PC-9 (cell line): Measurements from ENCODE around the gene ROBO2. TPM values are rescaled to one million over a fixed set of nuclear protein-coding genes. Genes with fewer than 3 reads are reported as not detected.

Source experiments
- BruUV-seq: library from RNA; stranded (reverse); fragments of 400-500 nt; replicated peaks from 2 replicates; lab custom pipeline; 2021; lab: Mats Ljungman, UMichigan
- CTCF ChIA-PET: fragments of 300-600 bp; sonication (Branson Sonifier 250); formaldehyde crosslinking; loops from one replicate; lab custom pipeline; 2022; ENCODE audit warnings: antibody characterized with exemption; lab: Charles Lee
- POLR2A ChIA-PET: fragments of 300-600 bp; sonication (Branson Sonifier 250); formaldehyde crosslinking; loops from one replicate; lab custom pipeline; 2022; ENCODE audit warnings: antibody characterized with exemption; ENCODE audit not compliant: unreplicated experiment; lab: Charles Lee
- DNase-seq, 2 experiments: peaks; one replicate each; pipeline versions ENCODE4 v3.0.0 to v3.0.0-alpha.2; 2015 to 2022; ENCODE audit warnings: mixed read lengths in 1 of 2
- H2AFZ ChIP-seq: fragments of 200-600 bp; sonication (generic); 2 replicates; pipeline ENCODE4 v1.8.1; 2017; ENCODE audit warnings: antibody characterized with exemption
- H3F3A ChIP-seq: fragments of 200-600 bp; sonication (generic); 2 replicates; pipeline ENCODE4 v1.8.1; 2017; ENCODE audit warnings: antibody characterized with exemption, mild to moderate bottlenecking, low read depth; ENCODE audit not compliant: insufficient read depth
- H3K27ac ChIP-seq: fragments of 200-600 bp; sonication (generic); 2 replicates; pipeline ENCODE4 v1.6.1; 2016; ENCODE audit warnings: mixed run types
- H3K27me3 ChIP-seq: fragments of 200-600 bp; sonication (generic); 2 replicates; pipeline ENCODE4 v1.6.1; 2016; ENCODE audit warnings: low read depth, mixed run types; ENCODE audit not compliant: insufficient read depth
- H3K36me3 ChIP-seq: fragments of 200-600 bp; sonication (generic); 2 replicates; pipeline ENCODE4 v1.6.1; 2016; ENCODE audit warnings: low read depth, mixed run types
- H3K4me1 ChIP-seq: fragments of 200-600 bp; sonication (generic); replicated peaks from 2 replicates; pipeline ENCODE4 v1.6.1; 2016; ENCODE audit warnings: mixed run types; ENCODE audit not compliant: insufficient read depth
- H3K4me2 ChIP-seq: fragments of 200-600 bp; sonication (generic); 2 replicates; pipeline ENCODE4 v1.6.1; 2017; ENCODE audit warnings: mixed run types
- H3K4me3 ChIP-seq: fragments of 200-600 bp; sonication (generic); 2 replicates; pipeline ENCODE4 v1.6.1; 2016; ENCODE audit warnings: mixed run types
- H3K79me2 ChIP-seq: fragments of 200-600 bp; sonication (generic); 2 replicates; pipeline ENCODE4 v1.6.1; 2017; ENCODE audit warnings: low read depth, mixed run types
- H3K9me2 ChIP-seq: fragments of 200-600 bp; sonication (generic); 2 replicates; pipeline ENCODE4 v1.8.1; 2017; ENCODE audit warnings: mild to moderate bottlenecking; ENCODE audit not compliant: insufficient read depth
- H3K9me3 ChIP-seq: fragments of 200-600 bp; sonication (generic); 2 replicates; pipeline ENCODE4 v1.8.1; 2016; ENCODE audit warnings: low read depth; ENCODE audit not compliant: insufficient read depth
- H4K20me1 ChIP-seq: fragments of 200-600 bp; sonication (generic); 2 replicates; pipeline ENCODE4 v1.8.1; 2017; ENCODE audit not compliant: insufficient read depth
- CTCF ChIP-seq: fragments of 200-600 bp; sonication (generic); conservative IDR thresholded peaks from 2 replicates; pipeline ENCODE4 v1.6.1; 2017; ENCODE audit warnings: mixed run types, antibody characterized with exemption, mild to moderate bottlenecking, moderate library complexity
- EZH2 ChIP-seq: fragments of 200-600 bp; sonication (generic); IDR thresholded peaks from 2 replicates; pipeline ENCODE4 v1.8.0; 2017; ENCODE audit warnings: antibody characterized with exemption, low read depth
- intact Hi-C: fragments of 100-400 bp; cut with micrococcal nuclease; formaldehyde crosslinking; loops from one replicate; pipeline ENCODE4 v1.10.0; 2022; ENCODE audit not compliant: unreplicated experiment
- total RNA-seq: library from RNA; stranded (reverse); gene quantifications from 2 replicates; pipeline ENCODE4 v1.2.3, GENCODE V29; 2021

The ROBO2 gene
- total RNA-seq, 1 experiment from 2014 or later: 0.39 TPM

DNA sequence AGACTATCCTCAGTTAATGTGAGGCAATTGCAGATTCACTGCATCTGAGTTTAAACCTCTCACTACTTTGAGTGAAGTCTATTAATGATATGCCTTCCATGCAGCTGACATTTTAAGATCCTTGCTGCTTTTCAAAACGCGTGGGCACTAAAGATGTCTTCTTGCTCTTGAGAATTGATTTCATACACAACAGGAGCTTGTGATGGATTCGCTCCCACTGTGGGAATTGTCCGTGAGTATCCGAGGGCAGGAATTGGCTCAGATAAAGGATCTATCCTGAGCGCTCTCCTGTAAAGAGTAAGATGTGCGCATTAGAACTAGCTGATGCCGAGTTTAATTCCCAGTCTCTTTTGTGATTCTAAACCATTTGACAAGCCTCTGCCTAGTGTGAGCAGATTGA is 167.9 kb downstream of the ROBO2 start:
- CTCF ChIA-PET: no interaction called here
- intact Hi-C loops: no loop called here
- Histone ChIP-seq H3K27ac (no peak overlapping the region), H4K20me1 (no peaks in the 10 kb centered on the region), H3K9me3 (no peaks in the 10 kb centered on the region), H2AFZ (no peak overlapping the region), H3K4me1 (no peaks in the 10 kb centered on the region), H3K4me2 (no peak overlapping the region), H3K9me2 (no peaks in the 10 kb centered on the region), H3K36me3 (no peaks in the 10 kb centered on the region), H3K79me2 (no peaks in the 10 kb centered on the region), H3K4me3 (no peak overlapping the region), H3K27me3 (no peaks in the 10 kb centered on the region), H3F3A (no peaks in the 10 kb centered on the region)
- POLR2A ChIA-PET: interaction anchor here (0.7 kb wide), 1 partner anchor 361 kb away, joined by 10 read pairs; no protein-coding TSS in a partner anchor
- no peak for TF ChIP-seq EZH2
- TF ChIP-seq CTCF: no peak
- BruUV-seq: no TSS peak
- DNase-seq: no peak

DNA sequence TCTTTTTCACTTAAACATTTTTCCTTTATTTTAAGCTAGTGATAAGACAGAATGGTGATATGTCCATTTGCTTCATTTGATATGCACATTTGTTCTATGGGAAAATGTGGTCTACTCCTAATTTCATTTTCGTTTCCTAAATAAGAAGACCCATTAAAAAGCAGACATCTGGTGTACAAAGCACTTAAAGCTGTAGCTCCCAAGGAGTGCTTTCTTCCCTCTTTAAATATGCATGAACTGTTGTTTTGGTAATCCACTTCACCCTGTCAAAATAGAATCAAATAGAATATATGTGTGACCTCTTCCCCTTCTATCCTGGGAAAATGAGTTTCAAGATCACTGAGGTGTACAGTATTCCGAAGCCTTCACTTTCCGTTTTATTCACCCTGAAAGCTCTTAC is 182.8 kb downstream of the ROBO2 start:
- Histone ChIP-seq H3K4me2 (no peak overlapping the region), H3K4me1 (no peaks in the 10 kb centered on the region), H3K27me3 (no peaks in the 10 kb centered on the region), H3K9me3 (no peaks in the 10 kb centered on the region), H2AFZ (no peak overlapping the region), H4K20me1 (no peaks in the 10 kb centered on the region), H3K79me2 (no peaks in the 10 kb centered on the region), H3K9me2 (no peaks in the 10 kb centered on the region), H3K36me3 (no peaks in the 10 kb centered on the region), H3K27ac (no peak overlapping the region), H3F3A (no peaks in the 10 kb centered on the region), H3K4me3 (no peak overlapping the region)
- intact Hi-C loops: no loop called here
- CTCF ChIA-PET: no interaction called here
- no TSS peak for BruUV-seq
- POLR2A ChIA-PET: no interaction called here
- DNase-seq: no peak
- TF ChIP-seq CTCF: no peak
- no peak for TF ChIP-seq EZH2

DNA sequence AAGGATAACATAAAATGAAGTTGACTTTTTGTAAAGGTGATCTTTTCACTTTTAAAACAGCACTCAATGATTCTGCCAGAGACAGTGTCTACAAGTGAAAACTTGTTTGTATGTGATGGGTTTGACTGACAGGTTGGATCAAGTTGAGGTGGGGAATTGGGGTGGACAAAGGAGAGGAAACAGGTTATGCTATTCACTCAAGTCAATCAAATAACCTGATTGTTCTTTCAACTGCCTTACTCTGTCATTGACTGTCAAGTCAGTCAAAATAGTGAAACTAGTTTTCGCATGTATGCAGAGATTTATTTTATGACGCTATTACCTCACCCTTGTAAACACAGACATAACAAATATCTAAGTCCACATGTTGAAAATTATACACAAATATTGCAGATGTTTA is 187.7 kb downstream of the ROBO2 start:
- no peak for TF ChIP-seq EZH2
- TF ChIP-seq CTCF: no peak
- Histone ChIP-seq H3K4me3 (no peak overlapping the region), H3K36me3 (no peaks in the 10 kb centered on the region), H4K20me1 (no peaks in the 10 kb centered on the region), H3F3A (no peaks in the 10 kb centered on the region), H3K27ac (no peak overlapping the region), H3K79me2 (no peaks in the 10 kb centered on the region), H2AFZ (no peak overlapping the region), H3K9me2 (no peaks in the 10 kb centered on the region), H3K4me1 (no peaks in the 10 kb centered on the region), H3K9me3 (no peaks in the 10 kb centered on the region), H3K4me2 (no peak overlapping the region), H3K27me3 (no peaks in the 10 kb centered on the region)
- CTCF ChIA-PET: no interaction called here
- POLR2A ChIA-PET: no interaction called here
- no TSS peak for BruUV-seq
- DNase-seq: no peak
- intact Hi-C loops: no loop called here
